HEK293 (cell line): ENCODE results near the gene FAM107A.

ENCODE experiments used
- ZNF2 ChIP-seq: fragments of 450-650 bp; formaldehyde crosslinking; IDR thresholded peaks from 2 replicates; pipeline ENCODE4 v1.5.1; 2016; ENCODE audit warnings: missing biosample characterization, missing genetic modification characterization
- ZNF404 ChIP-seq: fragments of 450-650 bp; formaldehyde crosslinking; IDR thresholded peaks from 2 replicates; pipeline ENCODE4 v1.5.1; 2017; ENCODE audit warnings: missing biosample characterization, missing genetic modification characterization
- ZNF548 ChIP-seq: fragments of 450-650 bp; formaldehyde crosslinking; IDR thresholded peaks from 2 replicates; pipeline ENCODE4 v1.5.1; 2016; ENCODE audit warnings: missing biosample characterization, missing genetic modification characterization
- TF ChIP-seq, protein P1 (sequence below): fragments of 450-650 bp; formaldehyde crosslinking; IDR thresholded peaks from 2 replicates; pipeline ENCODE4 v1.5.1; 2016; ENCODE audit warnings: missing biosample characterization, missing genetic modification characterization
- TF ChIP-seq, protein P2 (sequence below): fragments of 450-650 bp; formaldehyde crosslinking; conservative IDR thresholded peaks from 2 replicates; pipeline ENCODE4 v1.5.1; 2016; ENCODE audit warnings: low read depth, missing biosample characterization, missing genetic modification characterization

- TF ChIP-seq ZNF2 (tag by site-specific recombination) (no peak), ZNF548 (tag by site-specific recombination) (no peak), ZNF404 (tag by site-specific recombination) (no peak)
- TF ChIP-seq, protein P1, sequence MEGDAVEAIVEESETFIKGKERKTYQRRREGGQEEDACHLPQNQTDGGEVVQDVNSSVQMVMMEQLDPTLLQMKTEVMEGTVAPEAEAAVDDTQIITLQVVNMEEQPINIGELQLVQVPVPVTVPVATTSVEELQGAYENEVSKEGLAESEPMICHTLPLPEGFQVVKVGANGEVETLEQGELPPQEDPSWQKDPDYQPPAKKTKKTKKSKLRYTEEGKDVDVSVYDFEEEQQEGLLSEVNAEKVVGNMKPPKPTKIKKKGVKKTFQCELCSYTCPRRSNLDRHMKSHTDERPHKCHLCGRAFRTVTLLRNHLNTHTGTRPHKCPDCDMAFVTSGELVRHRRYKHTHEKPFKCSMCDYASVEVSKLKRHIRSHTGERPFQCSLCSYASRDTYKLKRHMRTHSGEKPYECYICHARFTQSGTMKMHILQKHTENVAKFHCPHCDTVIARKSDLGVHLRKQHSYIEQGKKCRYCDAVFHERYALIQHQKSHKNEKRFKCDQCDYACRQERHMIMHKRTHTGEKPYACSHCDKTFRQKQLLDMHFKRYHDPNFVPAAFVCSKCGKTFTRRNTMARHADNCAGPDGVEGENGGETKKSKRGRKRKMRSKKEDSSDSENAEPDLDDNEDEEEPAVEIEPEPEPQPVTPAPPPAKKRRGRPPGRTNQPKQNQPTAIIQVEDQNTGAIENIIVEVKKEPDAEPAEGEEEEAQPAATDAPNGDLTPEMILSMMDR (tag by site-specific recombination), result no peak
- TF ChIP-seq, protein P2, sequence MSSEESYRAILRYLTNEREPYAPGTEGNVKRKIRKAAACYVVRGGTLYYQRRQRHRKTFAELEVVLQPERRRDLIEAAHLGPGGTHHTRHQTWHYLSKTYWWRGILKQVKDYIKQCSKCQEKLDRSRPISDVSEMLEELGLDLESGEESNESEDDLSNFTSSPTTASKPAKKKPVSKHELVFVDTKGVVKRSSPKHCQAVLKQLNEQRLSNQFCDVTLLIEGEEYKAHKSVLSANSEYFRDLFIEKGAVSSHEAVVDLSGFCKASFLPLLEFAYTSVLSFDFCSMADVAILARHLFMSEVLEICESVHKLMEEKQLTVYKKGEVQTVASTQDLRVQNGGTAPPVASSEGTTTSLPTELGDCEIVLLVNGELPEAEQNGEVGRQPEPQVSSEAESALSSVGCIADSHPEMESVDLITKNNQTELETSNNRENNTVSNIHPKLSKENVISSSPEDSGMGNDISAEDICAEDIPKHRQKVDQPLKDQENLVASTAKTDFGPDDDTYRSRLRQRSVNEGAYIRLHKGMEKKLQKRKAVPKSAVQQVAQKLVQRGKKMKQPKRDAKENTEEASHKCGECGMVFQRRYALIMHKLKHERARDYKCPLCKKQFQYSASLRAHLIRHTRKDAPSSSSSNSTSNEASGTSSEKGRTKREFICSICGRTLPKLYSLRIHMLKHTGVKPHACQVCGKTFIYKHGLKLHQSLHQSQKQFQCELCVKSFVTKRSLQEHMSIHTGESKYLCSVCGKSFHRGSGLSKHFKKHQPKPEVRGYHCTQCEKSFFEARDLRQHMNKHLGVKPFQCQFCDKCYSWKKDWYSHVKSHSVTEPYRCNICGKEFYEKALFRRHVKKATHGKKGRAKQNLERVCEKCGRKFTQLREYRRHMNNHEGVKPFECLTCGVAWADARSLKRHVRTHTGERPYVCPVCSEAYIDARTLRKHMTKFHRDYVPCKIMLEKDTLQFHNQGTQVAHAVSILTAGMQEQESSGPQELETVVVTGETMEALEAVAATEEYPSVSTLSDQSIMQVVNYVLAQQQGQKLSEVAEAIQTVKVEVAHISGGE (tag by site-specific recombination), result no peak
Measured at GRCh38 chr3:58557491-58557890, 19.7 kb downstream of the FAM107A start.
